ENCODE results near the gene CPVL. TPM values are rescaled to one million over a fixed set of nuclear protein-coding genes. Genes with fewer than 3 reads are reported as not detected.

The CPVL gene
- total RNA-seq, 1 experiment from 2014 or later, result 10.3 TPM

DNA sequence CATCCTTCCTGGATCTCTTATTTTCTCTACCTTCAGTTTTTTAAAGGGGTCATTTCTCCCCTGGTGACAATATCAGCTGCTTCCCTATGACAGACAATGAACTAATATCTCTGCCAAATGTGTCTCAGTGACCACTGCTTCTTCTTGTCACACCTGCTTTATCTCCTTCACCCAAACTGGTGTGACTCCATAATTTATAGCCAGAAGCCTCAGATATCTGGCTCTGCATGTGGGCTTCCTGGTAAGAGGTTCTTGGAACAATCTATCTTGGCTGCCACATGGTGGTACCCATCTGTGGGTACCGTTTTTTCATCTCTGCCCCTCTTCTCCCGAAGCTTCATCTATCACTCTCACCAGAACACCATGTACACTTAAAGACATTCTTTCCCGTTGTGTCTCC, 37.0 kb downstream of the CPVL start:
- no peaks in the 10 kb centered on the region for H3K79me2 ChIP-seq (ENCODE audit: insufficient read depth, low read length)
- intact Hi-C loops (cut with micrococcal nuclease), result no loop called here
- no TSS peak for BruUV-seq (replicated peaks)
- ATAC-seq, result no peak
- no peaks in the 10 kb centered on the region for H3K36me3 ChIP-seq (ENCODE audit: control insufficient read depth in 1 of 2, insufficient read depth in 2 of 2, low read length in 2 of 2)
- no peaks in the 10 kb centered on the region for H3K9me2 ChIP-seq (ENCODE audit: insufficient read depth)
- no peak for DNase-seq (ENCODE audit: low read depth, low spot score)
- TF ChIP-seq, protein P1, sequence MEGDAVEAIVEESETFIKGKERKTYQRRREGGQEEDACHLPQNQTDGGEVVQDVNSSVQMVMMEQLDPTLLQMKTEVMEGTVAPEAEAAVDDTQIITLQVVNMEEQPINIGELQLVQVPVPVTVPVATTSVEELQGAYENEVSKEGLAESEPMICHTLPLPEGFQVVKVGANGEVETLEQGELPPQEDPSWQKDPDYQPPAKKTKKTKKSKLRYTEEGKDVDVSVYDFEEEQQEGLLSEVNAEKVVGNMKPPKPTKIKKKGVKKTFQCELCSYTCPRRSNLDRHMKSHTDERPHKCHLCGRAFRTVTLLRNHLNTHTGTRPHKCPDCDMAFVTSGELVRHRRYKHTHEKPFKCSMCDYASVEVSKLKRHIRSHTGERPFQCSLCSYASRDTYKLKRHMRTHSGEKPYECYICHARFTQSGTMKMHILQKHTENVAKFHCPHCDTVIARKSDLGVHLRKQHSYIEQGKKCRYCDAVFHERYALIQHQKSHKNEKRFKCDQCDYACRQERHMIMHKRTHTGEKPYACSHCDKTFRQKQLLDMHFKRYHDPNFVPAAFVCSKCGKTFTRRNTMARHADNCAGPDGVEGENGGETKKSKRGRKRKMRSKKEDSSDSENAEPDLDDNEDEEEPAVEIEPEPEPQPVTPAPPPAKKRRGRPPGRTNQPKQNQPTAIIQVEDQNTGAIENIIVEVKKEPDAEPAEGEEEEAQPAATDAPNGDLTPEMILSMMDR (IDR thresholded peaks at IDR 0.05 in 2 of 3, conservative IDR thresholded peaks at IDR 0.05 in 1 of 3; ENCODE audit: borderline replicate concordance in 1 of 3, insufficient read depth in 1 of 3, low read depth in 2 of 3, low read length in 2 of 3), result no peak
- TF ChIP-seq SRF (IDR thresholded peaks at IDR 0.05; ENCODE audit: low read depth), result no peak
- H3K4me1 ChIP-seq (ENCODE audit: control insufficient read depth in 1 of 2, insufficient read depth in 2 of 2, low read length in 2 of 2), result peaks cover 3 to 14% of the 10 kb centered on the region in 2 experiments; a peak in 3 of 4 replicates
- H2AFZ ChIP-seq (ENCODE audit: low read depth, low read length, poor library complexity, severe bottlenecking), result no peak overlapping the region
- no peak overlapping the region for H3K4me3 ChIP-seq (replicated peaks in 1 of 2; ENCODE audit: low read depth in 1 of 2, low read length in 2 of 2)
- H4K20me1 ChIP-seq (ENCODE audit: insufficient read depth), result no peaks in the 10 kb centered on the region
- CTCF ChIA-PET, result interaction anchor here (1.2 to 12.8 kb wide), 3 partner anchors 185 to 299 kb away, joined by 3 to 356 read pairs (median 3); no protein-coding TSS in a partner anchor
- RAD21 ChIA-PET (ENCODE audit: low non-redundant PET in 1 of 2, low total read pairs in 2 of 2, uncharacterized antibody in 2 of 2, unreplicated experiment in 2 of 2), result no interaction called here
- H3K4me2 ChIP-seq (ENCODE audit: low read length), result no peak overlapping the region
- no peaks in the 10 kb centered on the region for H3K9me3 ChIP-seq (ENCODE audit: control insufficient read depth in 1 of 2, insufficient read depth in 1 of 2, low read depth in 1 of 2, low read length in 2 of 2)
- no peak overlapping the region for H3K27ac ChIP-seq (ENCODE audit: low read depth, low read length)
- H3K27me3 ChIP-seq (ENCODE audit: insufficient read depth, low read length), result no peaks in the 10 kb centered on the region
- POLR2A ChIA-PET, result no interaction called here
- no peak overlapping the region for H3K9ac ChIP-seq (ENCODE audit: low read length)

DNA sequence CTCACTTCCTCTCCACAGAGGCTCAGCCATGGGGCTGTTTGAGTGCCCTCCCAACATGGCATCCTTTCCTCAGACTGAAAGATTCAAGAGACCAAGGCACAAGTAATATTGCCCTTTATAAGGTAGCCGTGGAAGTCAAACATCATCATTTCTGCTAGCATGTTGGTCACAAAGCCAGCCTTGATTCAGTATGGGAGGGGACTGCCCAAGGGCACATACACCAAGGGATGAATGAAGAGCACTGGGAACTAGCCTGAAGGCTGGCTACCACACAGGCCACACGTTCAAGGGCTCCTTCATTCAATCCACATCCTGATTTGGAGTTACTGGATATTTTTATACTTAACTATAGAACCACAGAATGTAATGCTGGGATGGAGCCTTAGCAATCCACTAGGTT, 39.3 kb downstream of the CPVL start:
- CTCF ChIA-PET, result interaction anchor here (0.6 to 12.8 kb wide), 20 partner anchors 10 to 302 kb away, joined by 3 to 356 read pairs (median 4); no protein-coding TSS in a partner anchor
- Histone ChIP-seq H3K9me2 (ENCODE audit: insufficient read depth) (no peaks in the 10 kb centered on the region), H3K27ac (ENCODE audit: low read depth, low read length) (no peak overlapping the region), H3K9ac (ENCODE audit: low read length) (no peak overlapping the region), H3K4me2 (ENCODE audit: low read length) (no peak overlapping the region), H3K9me3 (ENCODE audit: control insufficient read depth in 1 of 2, insufficient read depth in 1 of 2, low read depth in 1 of 2, low read length in 2 of 2) (no peaks in the 10 kb centered on the region), H4K20me1 (ENCODE audit: insufficient read depth) (no peaks in the 10 kb centered on the region), H3K4me3 (replicated peaks in 1 of 2; ENCODE audit: low read depth in 1 of 2, low read length in 2 of 2) (no peak overlapping the region), H3K36me3 (ENCODE audit: control insufficient read depth in 1 of 2, insufficient read depth in 2 of 2, low read length in 2 of 2) (no peaks in the 10 kb centered on the region), H3K4me1 (ENCODE audit: control insufficient read depth in 1 of 2, insufficient read depth in 2 of 2, low read length in 2 of 2) (no peaks in the 10 kb centered on the region), H3K27me3 (ENCODE audit: insufficient read depth, low read length) (no peaks in the 10 kb centered on the region), H3K79me2 (ENCODE audit: insufficient read depth, low read length) (no peaks in the 10 kb centered on the region), H2AFZ (ENCODE audit: low read depth, low read length, poor library complexity, severe bottlenecking) (no peak overlapping the region)
- no peak for ATAC-seq
- no peak for DNase-seq (ENCODE audit: low read depth, low spot score)
- TF ChIP-seq SIN3A (IDR thresholded peaks at IDR 0.05; ENCODE audit: low read depth), result no peak
- no peak for TF ChIP-seq SP1 (IDR thresholded peaks at IDR 0.05; ENCODE audit: low read depth)
- no peak for TF ChIP-seq FOSL1 (IDR thresholded peaks at IDR 0.05; ENCODE audit: low read depth)
- intact Hi-C loops (cut with micrococcal nuclease), result no loop called here
- no TSS peak for BruUV-seq (replicated peaks)
- RAD21 ChIA-PET (ENCODE audit: low non-redundant PET in 1 of 2, low total read pairs in 2 of 2, uncharacterized antibody in 2 of 2, unreplicated experiment in 2 of 2), result interaction anchor here (0.7 to 1.4 kb wide), 9 partner anchors 178 to 302 kb away, joined by 3 to 17 read pairs (median 10); no protein-coding TSS in a partner anchor
- POLR2A ChIA-PET, result interaction anchor here (1.0 to 1.2 kb wide), 2 partner anchors 180 to 185 kb away, joined by 3 to 4 read pairs; no protein-coding TSS in a partner anchor
